Endothelial cell of umbilical vein (primary cell): ENCODE measurements around the gene C19orf44. TPM values are rescaled to one million over a fixed set of nuclear protein-coding genes. Genes with fewer than 3 reads are reported as not detected.

Experiments
- BruUV-seq: library from RNA; stranded (reverse); fragments of 400-500 nt; replicated peaks from 2 replicates; lab custom pipeline; 2021; lab: Mats Ljungman, UMichigan
- CTCF ChIA-PET: fragments of 300-600, 350-600 bp; sonication (Branson Sonifier 250); formaldehyde crosslinking; loops from one replicate; lab custom pipeline; 2021; ENCODE audit warnings: antibody characterized with exemption, inconsistent platforms; lab: Charles Lee
- POLR2A ChIA-PET: fragments of 300-600, 350-600 bp; sonication (Branson Sonifier 250); formaldehyde crosslinking; loops from one replicate; lab custom pipeline; 2021; ENCODE audit warnings: antibody characterized with exemption, inconsistent platforms; lab: Charles Lee
- DNase-seq: peaks from one replicate; pipeline ENCODE4 v3.0.0-alpha.2; 2011; ENCODE audit warnings: low read depth, low spot score
- FAIRE-seq: peaks from 2 replicates; lab custom pipeline; 2011; peaks lifted over from hg19 to GRCh38; lab: Jason Lieb, UNC
- H2AFZ ChIP-seq: 2 replicates; pipeline ENCODE4 v1.6.0; 2012; ENCODE audit warnings: low read depth, low read length, control low read depth, inconsistent platforms
- H3K27ac ChIP-seq: 2 replicates; pipeline ENCODE4 v1.5.1; 2011; ENCODE audit warnings: low read depth, mild to moderate bottlenecking, control low read depth, low read length, moderate library complexity; ENCODE audit not compliant: insufficient read depth
- H3K27me3 ChIP-seq, 2 experiments: 2 replicates each; pipeline versions ENCODE4 v1.6.0 to v1.6.1; 2011; ENCODE audit warnings: low read length in 2 of 2, mixed read lengths in 1 of 2; ENCODE audit not compliant: control insufficient read depth in 2 of 2, insufficient read depth in 2 of 2
- H3K36me3 ChIP-seq, 2 experiments: 2 replicates in 1 of 2; 3 replicates in 1 of 2; pipeline ENCODE4 v1.5.1; 2011; ENCODE audit warnings: low read length in 2 of 2, mild to moderate bottlenecking in 1 of 2, moderate library complexity in 1 of 2; ENCODE audit not compliant: control insufficient read depth in 2 of 2, insufficient read depth in 2 of 2; ENCODE audit errors: extremely low read depth in 1 of 2
- H3K4me1 ChIP-seq: 3 replicates; pipeline ENCODE4 v1.5.1; 2011; ENCODE audit warnings: mild to moderate bottlenecking, low read length; ENCODE audit not compliant: control insufficient read depth, insufficient read depth; ENCODE audit errors: extremely low read depth
- H3K4me2 ChIP-seq: 2 replicates; pipeline ENCODE4 v1.6.1; 2011; ENCODE audit warnings: low read length, control low read depth, mixed read lengths; ENCODE audit not compliant: insufficient read depth
- H3K4me3 ChIP-seq, 3 experiments: fragments of 200-600 bp in 1 of 3; sonication (generic), shearing (Covaris generic) in 1 of 3; replicated peaks in 1 of 3; 2 replicates each; pipeline ENCODE4 v1.5.1; 2011 to 2016; ENCODE audit warnings: control low read depth in 3 of 3, low read length in 3 of 3, mild to moderate bottlenecking in 2 of 3, inconsistent platforms in 1 of 3, low read depth in 1 of 3, moderate library complexity in 1 of 3; ENCODE audit not compliant: insufficient read depth in 1 of 3
- H3K79me2 ChIP-seq: 2 replicates; pipeline ENCODE4 v1.6.0; 2012; ENCODE audit warnings: low read length, inconsistent platforms; ENCODE audit not compliant: control insufficient read depth, insufficient read depth
- H3K9ac ChIP-seq: replicated peaks from 2 replicates; pipeline ENCODE3; 2011; ENCODE audit warnings: low read length, control low read depth; ENCODE audit not compliant: insufficient read depth; ENCODE audit errors: extremely low read depth
- H3K9me1 ChIP-seq: replicated peaks from 3 replicates; pipeline ENCODE4 v1.6.0; 2011; ENCODE audit warnings: mild to moderate bottlenecking, low read length; ENCODE audit not compliant: control insufficient read depth, insufficient read depth; ENCODE audit errors: extremely low read depth
- H3K9me3 ChIP-seq: replicated peaks from 2 replicates; pipeline ENCODE4 v1.5.1; 2012; ENCODE audit warnings: low read length, inconsistent platforms; ENCODE audit not compliant: control insufficient read depth, insufficient read depth
- H4K20me1 ChIP-seq: replicated peaks from 2 replicates; pipeline ENCODE3; 2011; ENCODE audit warnings: mild to moderate bottlenecking, low read length; ENCODE audit not compliant: control insufficient read depth, insufficient read depth; ENCODE audit errors: extremely low read depth
- EZH2 ChIP-seq: IDR thresholded peaks from 2 replicates; pipeline ENCODE4 v1.6.1; 2012; ENCODE audit warnings: borderline replicate concordance, low read depth, mild to moderate bottlenecking, moderate library complexity, low read length, inconsistent platforms; ENCODE audit not compliant: severe bottlenecking
- FOS ChIP-seq: IDR thresholded peaks from 2 replicates; pipeline ENCODE4 v1.6.1; 2011; ENCODE audit warnings: mild to moderate bottlenecking, low read length, moderate library complexity, borderline replicate concordance; ENCODE audit not compliant: insufficient read depth
- GATA2 ChIP-seq: IDR thresholded peaks from 2 replicates; pipeline ENCODE4 v1.7.0; 2011; ENCODE audit warnings: low read depth, mild to moderate bottlenecking, moderate library complexity, mixed read lengths, low read length; ENCODE audit not compliant: insufficient read length, insufficient read depth
- JUN ChIP-seq: IDR thresholded peaks from 2 replicates; pipeline ENCODE4 v1.6.1; 2011; ENCODE audit warnings: borderline replicate concordance, low read depth; ENCODE audit not compliant: insufficient read length, insufficient read depth
- MYC ChIP-seq: IDR thresholded peaks from one replicate; pipeline ENCODE4 v1.6.1; 2011; ENCODE audit warnings: mild to moderate bottlenecking, low read depth, low read length
- POLR2A ChIP-seq: IDR thresholded peaks from 2 replicates; pipeline ENCODE4 v1.6.1; 2012; ENCODE audit warnings: low read depth, mild to moderate bottlenecking, control low read depth, low read length
- POLR2AphosphoS5 ChIP-seq: IDR thresholded peaks from 2 replicates; pipeline ENCODE4 v1.6.1; 2012; ENCODE audit warnings: low read depth, mild to moderate bottlenecking, control low read depth, low read length, moderate library complexity; ENCODE audit not compliant: insufficient read depth
- dilution Hi-C: fragments of 300-500 bp; cut with MboI; formaldehyde crosslinking; loops from one replicate; pipeline ENCODE4 v1.15.0; 2019; ENCODE audit warnings: low sequenced_read_pairs; ENCODE audit not compliant: extremely low pct_ligation_motif_present
- intact Hi-C: fragments of 100-400 bp; cut with micrococcal nuclease; formaldehyde crosslinking; loops from one replicate; pipeline ENCODE4 v1.10.0; 2022
- polyA plus RNA-seq, 4 experiments: library from polyadenylated mRNA; depleted of rRNA in 3 of 4; stranded (reverse) in 3 of 4; unstranded in 1 of 4; fragments of >200 nt; gene quantifications; 2 replicates each; pipeline versions ENCODE4 v1.2.1 to v1.2.3, GENCODE V29; 2011 to 2012; ENCODE audit warnings: missing spikeins in 1 of 4
- total RNA-seq: library from RNA; stranded (reverse); gene quantifications from 2 replicates; pipeline ENCODE4 v1.2.3, GENCODE V29; 2021
- TF ChIP-seq, protein P1 (sequence below): IDR thresholded peaks from 2 replicates; pipeline ENCODE4 v1.6.1; 2011; ENCODE audit not compliant: insufficient read depth, insufficient read length
- TF ChIP-seq, protein P2 (sequence below), 2 donors: IDR thresholded peaks; 1 replicate in 1 of 2; 2 replicates in 1 of 2; pipeline ENCODE4 v1.5.1; 2011; ENCODE audit warnings: low read length in 2 of 2, mild to moderate bottlenecking in 2 of 2, moderate library complexity in 2 of 2, control low read depth in 1 of 2, inconsistent platforms in 1 of 2, low read depth in 1 of 2; ENCODE audit not compliant: insufficient read depth in 1 of 2; ENCODE audit errors: extremely low read depth in 1 of 2

Gene C19orf44
- total and polyA plus RNA-seq, 2 donors (not counting 3 experiments of a cell fraction or from before 2014, with no cell fraction given), result 3.5 to 4.3 TPM

DNA sequence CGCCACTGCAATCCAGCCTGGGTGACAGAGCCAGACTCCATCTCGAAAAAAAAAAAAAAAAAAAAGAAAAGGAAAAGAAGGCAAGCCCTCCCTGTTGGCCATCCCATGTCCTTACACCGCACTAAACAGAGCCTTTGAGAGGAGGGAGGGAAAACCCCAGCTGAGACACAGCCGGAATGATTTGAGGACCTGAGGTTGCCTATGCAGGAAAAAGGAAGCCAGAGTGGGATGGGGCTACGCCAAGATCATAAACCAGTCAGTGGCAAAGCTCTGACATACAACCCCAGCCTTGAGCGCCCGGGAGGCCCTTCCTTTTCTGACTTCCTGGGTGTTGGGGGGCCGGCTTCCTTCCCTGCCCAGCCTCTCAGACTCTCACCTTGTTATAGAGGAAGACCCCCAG is 58.6 kb downstream of the C19orf44 start:
- H3K9me1 ChIP-seq, result no peaks in the 10 kb centered on the region
- no peak for FAIRE-seq

More for the DNA sequence above, 58.6 kb downstream of the C19orf44 start:
- Histone ChIP-seq H3K36me3 (peaks cover 3 to 22% of the 10 kb centered on the region in 2 experiments), H3K79me2 (no peaks in the 10 kb centered on the region), H3K9me3 (no peaks in the 10 kb centered on the region), H3K4me3 (no peak overlapping the region), H3K9ac (no peak overlapping the region), H3K4me2 (no peak overlapping the region), H3K27me3 (no peaks in the 10 kb centered on the region), H3K4me1 (no peaks in the 10 kb centered on the region), H2AFZ (no peak overlapping the region), H4K20me1 (no peaks in the 10 kb centered on the region), H3K27ac (no peak overlapping the region)
- ChIA-PET CTCF (no interaction called here), POLR2A (no interaction called here)
- dilution Hi-C loops (no loop called here), intact Hi-C loops (no loop called here)
- TF ChIP-seq POLR2AphosphoS5 (no peak), MYC (no peak), FOS (no peak), POLR2A (no peak), JUN (no peak), GATA2 (no peak), EZH2 (no peak)
- TF ChIP-seq, protein P1, sequence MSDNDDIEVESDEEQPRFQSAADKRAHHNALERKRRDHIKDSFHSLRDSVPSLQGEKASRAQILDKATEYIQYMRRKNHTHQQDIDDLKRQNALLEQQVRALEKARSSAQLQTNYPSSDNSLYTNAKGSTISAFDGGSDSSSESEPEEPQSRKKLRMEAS, result no peak
- TF ChIP-seq, protein P2, sequence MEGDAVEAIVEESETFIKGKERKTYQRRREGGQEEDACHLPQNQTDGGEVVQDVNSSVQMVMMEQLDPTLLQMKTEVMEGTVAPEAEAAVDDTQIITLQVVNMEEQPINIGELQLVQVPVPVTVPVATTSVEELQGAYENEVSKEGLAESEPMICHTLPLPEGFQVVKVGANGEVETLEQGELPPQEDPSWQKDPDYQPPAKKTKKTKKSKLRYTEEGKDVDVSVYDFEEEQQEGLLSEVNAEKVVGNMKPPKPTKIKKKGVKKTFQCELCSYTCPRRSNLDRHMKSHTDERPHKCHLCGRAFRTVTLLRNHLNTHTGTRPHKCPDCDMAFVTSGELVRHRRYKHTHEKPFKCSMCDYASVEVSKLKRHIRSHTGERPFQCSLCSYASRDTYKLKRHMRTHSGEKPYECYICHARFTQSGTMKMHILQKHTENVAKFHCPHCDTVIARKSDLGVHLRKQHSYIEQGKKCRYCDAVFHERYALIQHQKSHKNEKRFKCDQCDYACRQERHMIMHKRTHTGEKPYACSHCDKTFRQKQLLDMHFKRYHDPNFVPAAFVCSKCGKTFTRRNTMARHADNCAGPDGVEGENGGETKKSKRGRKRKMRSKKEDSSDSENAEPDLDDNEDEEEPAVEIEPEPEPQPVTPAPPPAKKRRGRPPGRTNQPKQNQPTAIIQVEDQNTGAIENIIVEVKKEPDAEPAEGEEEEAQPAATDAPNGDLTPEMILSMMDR (IDR thresholded peaks at IDR 0.05; ENCODE audit: extremely low read depth in 1 of 2, insufficient read depth in 1 of 2, low read depth in 1 of 2, low read length in 2 of 2), result no peak
- DNase-seq, result no peak
- no TSS peak for BruUV-seq
